ENCODE results near the gene SNED1.

SNED1 gene

DNA sequence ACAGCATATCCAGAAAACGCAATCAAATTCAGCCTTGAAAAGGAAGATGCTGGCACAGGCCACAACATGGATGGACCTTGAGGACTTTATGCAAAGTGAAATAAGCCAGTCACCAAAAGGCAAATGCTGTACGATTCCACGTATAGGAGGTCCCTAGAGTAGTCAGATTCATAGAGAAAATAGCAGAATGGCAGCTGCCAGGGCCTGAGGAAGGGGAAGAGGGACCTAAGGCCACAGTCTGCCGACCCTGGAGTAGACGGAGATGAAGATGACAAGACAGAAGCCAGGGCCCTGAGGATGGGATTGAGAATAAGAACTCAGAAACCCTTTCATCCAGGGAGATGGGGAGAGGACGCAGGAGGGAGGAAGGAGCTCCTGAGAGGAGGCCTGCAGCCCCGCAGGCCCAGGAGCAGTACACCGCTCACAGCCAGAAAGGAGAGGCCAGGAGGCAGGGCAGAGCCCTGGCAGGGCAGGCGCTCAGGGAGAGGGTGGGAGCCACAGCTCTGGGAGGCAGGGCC is 111.7 kb downstream of the SNED1 start:
- H3K9me2 ChIP-seq (replicated peaks; ENCODE audit: low read depth, low read length): no peaks in the 10 kb centered on the region
- H3K36me3 ChIP-seq (ENCODE audit: insufficient read depth, low read length): peaks cover 34% of the 10 kb centered on the region; the same call in 1 of the 2 replicates
- H3K9ac ChIP-seq (ENCODE audit: low read depth, low read length, poor library complexity, severe bottlenecking): no peak overlapping the region
- no peak overlapping the region for H3K4me2 ChIP-seq (ENCODE audit: low read depth, low read length, poor library complexity, severe bottlenecking)
- H3K27me3 ChIP-seq (ENCODE audit: insufficient read depth, low read length, poor library complexity, severe bottlenecking): no peaks in the 10 kb centered on the region
- TF ChIP-seq EZH2phosphoT487 (IDR thresholded peaks at IDR 0.05; ENCODE audit: borderline replicate concordance): no peak
- TF ChIP-seq, protein P1, sequence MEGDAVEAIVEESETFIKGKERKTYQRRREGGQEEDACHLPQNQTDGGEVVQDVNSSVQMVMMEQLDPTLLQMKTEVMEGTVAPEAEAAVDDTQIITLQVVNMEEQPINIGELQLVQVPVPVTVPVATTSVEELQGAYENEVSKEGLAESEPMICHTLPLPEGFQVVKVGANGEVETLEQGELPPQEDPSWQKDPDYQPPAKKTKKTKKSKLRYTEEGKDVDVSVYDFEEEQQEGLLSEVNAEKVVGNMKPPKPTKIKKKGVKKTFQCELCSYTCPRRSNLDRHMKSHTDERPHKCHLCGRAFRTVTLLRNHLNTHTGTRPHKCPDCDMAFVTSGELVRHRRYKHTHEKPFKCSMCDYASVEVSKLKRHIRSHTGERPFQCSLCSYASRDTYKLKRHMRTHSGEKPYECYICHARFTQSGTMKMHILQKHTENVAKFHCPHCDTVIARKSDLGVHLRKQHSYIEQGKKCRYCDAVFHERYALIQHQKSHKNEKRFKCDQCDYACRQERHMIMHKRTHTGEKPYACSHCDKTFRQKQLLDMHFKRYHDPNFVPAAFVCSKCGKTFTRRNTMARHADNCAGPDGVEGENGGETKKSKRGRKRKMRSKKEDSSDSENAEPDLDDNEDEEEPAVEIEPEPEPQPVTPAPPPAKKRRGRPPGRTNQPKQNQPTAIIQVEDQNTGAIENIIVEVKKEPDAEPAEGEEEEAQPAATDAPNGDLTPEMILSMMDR (conservative IDR thresholded peaks at IDR 0.05; ENCODE audit: low read length): no peak
- H2AFZ ChIP-seq (ENCODE audit: low read length): no peak overlapping the region
- no peaks in the 10 kb centered on the region for H4K20me1 ChIP-seq (ENCODE audit: insufficient read depth, low read length, poor library complexity, severe bottlenecking)
- no peaks in the 10 kb centered on the region for H3K9me3 ChIP-seq (ENCODE audit: insufficient read depth, low read depth, low read length)
- no peaks in the 10 kb centered on the region for H3F3A ChIP-seq (ENCODE audit: low read depth)
- H3K4me3 ChIP-seq (ENCODE audit: low read length, poor library complexity, severe bottlenecking): no peak overlapping the region
- H3K4me1 ChIP-seq (ENCODE audit: insufficient read depth, low read length, poor library complexity, severe bottlenecking): no peaks in the 10 kb centered on the region
- H3K79me2 ChIP-seq (ENCODE audit: insufficient read depth, low read length): no peaks in the 10 kb centered on the region

DNA sequence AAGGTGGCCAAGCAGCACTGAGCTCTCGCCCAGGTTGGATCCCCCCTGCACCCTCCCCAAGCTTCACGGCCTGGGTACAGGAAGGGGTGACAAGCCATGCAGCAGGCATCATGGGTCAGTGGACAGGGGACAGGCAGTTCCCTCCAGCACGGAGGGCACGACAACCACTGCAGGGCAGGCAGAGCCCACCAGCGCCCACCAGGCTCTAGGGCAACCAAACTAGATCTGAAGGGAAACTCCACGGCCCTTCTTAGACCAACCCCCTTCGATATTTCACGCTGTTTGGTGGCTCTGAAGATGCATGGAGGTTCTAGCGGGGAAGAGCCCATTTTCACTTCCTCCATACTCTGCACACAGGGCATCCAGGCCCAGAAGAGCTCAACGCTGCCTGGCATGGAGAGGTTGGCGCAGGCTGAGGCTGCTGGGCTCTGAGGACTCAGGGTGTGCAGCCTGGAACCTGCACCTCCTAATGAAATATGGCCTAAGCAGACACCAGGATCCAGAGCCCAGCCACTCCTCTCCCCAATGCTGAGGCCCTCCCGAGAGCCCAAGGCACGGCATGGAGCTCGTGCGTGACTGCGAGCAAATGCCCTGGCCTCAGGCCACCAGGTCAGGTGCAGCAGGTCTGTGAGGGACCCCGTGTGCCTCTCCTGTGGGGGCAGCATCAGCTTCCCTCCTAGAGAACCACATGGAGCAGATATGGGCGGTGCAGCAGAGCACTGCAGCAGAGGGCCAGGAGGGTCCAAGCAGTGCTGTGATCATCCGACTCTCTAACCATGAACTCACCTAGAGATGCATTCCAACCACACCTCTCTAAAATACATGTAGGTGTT is 112.4 kb downstream of the SNED1 start:
- no peak overlapping the region for H2AFZ ChIP-seq (ENCODE audit: low read length)
- no peak overlapping the region for H3K9ac ChIP-seq (ENCODE audit: low read depth, low read length, poor library complexity, severe bottlenecking)
- H3K4me3 ChIP-seq (ENCODE audit: low read length, poor library complexity, severe bottlenecking): no peak overlapping the region

DNA sequence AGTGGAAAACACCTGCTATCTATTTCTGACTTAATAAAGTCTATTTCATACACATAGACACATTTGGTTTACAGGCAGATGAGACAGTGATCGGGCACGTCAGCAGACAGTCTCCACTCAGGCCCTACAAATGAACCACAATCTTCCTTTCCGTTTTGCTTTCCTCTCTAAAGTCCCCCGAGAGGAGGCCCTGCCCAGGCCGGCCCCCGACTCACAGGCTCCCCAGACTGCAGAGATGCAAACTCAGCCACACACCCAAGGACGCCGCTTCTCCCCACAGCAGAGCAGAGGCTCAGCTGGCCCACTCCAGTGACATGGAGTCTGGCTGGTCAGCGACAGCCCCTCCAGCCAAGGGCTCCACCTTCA is 113.0 kb downstream of the SNED1 start:
- Histone ChIP-seq H3K36me3 (ENCODE audit: insufficient read depth, low read length) (peaks cover 38% of the 10 kb centered on the region; the same call in 1 of the 2 replicates), H3K4me2 (ENCODE audit: low read depth, low read length, poor library complexity, severe bottlenecking) (no peak overlapping the region), H3K4me1 (ENCODE audit: insufficient read depth, low read length, poor library complexity, severe bottlenecking) (no peaks in the 10 kb centered on the region), H3F3A (ENCODE audit: low read depth) (no peaks in the 10 kb centered on the region), H3K9me2 (replicated peaks; ENCODE audit: low read depth, low read length) (no peaks in the 10 kb centered on the region), H4K20me1 (ENCODE audit: insufficient read depth, low read length, poor library complexity, severe bottlenecking) (no peaks in the 10 kb centered on the region), H3K4me3 (ENCODE audit: low read length, poor library complexity, severe bottlenecking) (no peak overlapping the region), H3K79me2 (ENCODE audit: insufficient read depth, low read length) (no peaks in the 10 kb centered on the region), H3K27me3 (ENCODE audit: insufficient read depth, low read length, poor library complexity, severe bottlenecking) (no peaks in the 10 kb centered on the region), H3K9me3 (ENCODE audit: insufficient read depth, low read depth, low read length) (no peaks in the 10 kb centered on the region), H2AFZ (ENCODE audit: low read length) (no peak overlapping the region), H3K9ac (ENCODE audit: low read depth, low read length, poor library complexity, severe bottlenecking) (no peak overlapping the region)
- no peak for TF ChIP-seq EZH2phosphoT487 (IDR thresholded peaks at IDR 0.05; ENCODE audit: borderline replicate concordance)
- TF ChIP-seq, protein P1 (conservative IDR thresholded peaks at IDR 0.05; ENCODE audit: low read length): no peak

More for the DNA sequence above, 112.4 kb downstream of the SNED1 start:
- H4K20me1 ChIP-seq (ENCODE audit: insufficient read depth, low read length, poor library complexity, severe bottlenecking): no peaks in the 10 kb centered on the region
- no peak overlapping the region for H3K4me2 ChIP-seq (ENCODE audit: low read depth, low read length, poor library complexity, severe bottlenecking)
- H3K27me3 ChIP-seq (ENCODE audit: insufficient read depth, low read length, poor library complexity, severe bottlenecking): no peaks in the 10 kb centered on the region
- no peak for TF ChIP-seq EZH2phosphoT487 (IDR thresholded peaks at IDR 0.05; ENCODE audit: borderline replicate concordance)
- TF ChIP-seq, protein P1 (conservative IDR thresholded peaks at IDR 0.05; ENCODE audit: low read length): no peak
- H3K9me2 ChIP-seq (replicated peaks; ENCODE audit: low read depth, low read length): no peaks in the 10 kb centered on the region
- H3K79me2 ChIP-seq (ENCODE audit: insufficient read depth, low read length): no peaks in the 10 kb centered on the region
- H3F3A ChIP-seq (ENCODE audit: low read depth): no peaks in the 10 kb centered on the region
- no peaks in the 10 kb centered on the region for H3K4me1 ChIP-seq (ENCODE audit: insufficient read depth, low read length, poor library complexity, severe bottlenecking)
- no peaks in the 10 kb centered on the region for H3K9me3 ChIP-seq (ENCODE audit: insufficient read depth, low read depth, low read length)
- peaks cover 38% of the 10 kb centered on the region; the same call in 1 of the 2 replicates for H3K36me3 ChIP-seq (ENCODE audit: insufficient read depth, low read length)

Measured in Loucy (cell line).